GM12873 (cell line): ENCODE data around the gene MAP7.

Experiments used
- CTCF ChIP-seq: IDR thresholded peaks from 2 replicates; pipeline ENCODE4 v1.5.1; 2012; ENCODE audit warnings: low read depth, mild to moderate bottlenecking, moderate library complexity, low read length, control low read depth; ENCODE audit not compliant: insufficient read depth; ENCODE audit errors: missing control alignments

MAP7 gene

DNA sequence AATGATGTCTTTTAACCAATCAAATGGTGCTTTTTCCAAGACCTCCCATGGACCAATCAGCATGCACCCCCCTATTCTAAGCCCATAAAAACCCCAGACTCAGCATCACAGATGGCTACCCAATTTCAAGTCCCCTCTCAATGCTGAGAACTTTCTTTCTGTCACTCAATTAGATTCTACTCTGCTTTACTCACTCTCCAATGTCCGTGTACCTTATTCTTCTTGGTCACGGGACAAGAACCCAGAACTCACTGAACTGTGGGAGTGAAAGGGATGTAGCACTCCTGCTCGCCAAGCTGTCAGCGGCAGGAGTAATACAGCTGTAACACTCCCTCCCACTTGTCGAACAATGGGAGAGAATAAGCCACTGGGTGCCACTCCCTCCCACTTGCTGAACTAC is 20.8 kb upstream of the MAP7 start:
- no peak for TF ChIP-seq CTCF

- no peak for TF ChIP-seq CTCF
Measured at GRCh38 chr6:136568129-136568528, 17.9 kb upstream of the MAP7 start.

GRCh38 chr6:136567688-136568087 is 17.5 kb upstream of the MAP7 start:
- TF ChIP-seq CTCF = no peak

GRCh38 chr6:136566851-136567250 is 16.6 kb upstream of the MAP7 start:
- no peak for TF ChIP-seq CTCF

DNA sequence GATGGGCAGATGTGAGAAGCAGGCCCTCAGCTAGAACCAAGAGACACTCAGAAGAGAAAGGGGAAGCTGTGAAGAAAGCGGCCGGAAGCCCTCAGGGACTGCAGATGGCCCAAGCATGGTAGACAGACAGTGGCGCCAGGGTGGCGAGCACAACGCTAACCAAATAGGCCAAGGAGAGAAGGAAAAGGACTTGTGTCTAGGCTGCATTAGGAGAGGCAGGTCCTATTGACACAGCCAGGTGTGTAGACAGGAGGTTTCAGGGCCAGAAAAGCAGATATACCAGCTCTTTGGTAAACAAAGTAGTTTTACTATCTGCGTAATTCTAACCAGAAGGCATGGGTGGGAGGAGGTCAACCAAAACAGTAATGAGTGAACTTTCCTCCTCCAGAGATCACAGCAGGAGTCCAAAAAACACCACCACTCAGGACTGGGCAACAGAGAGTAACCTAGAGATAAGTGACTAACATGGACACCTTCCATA is 15.8 kb upstream of the MAP7 start:
- TF ChIP-seq CTCF = no peak

DNA sequence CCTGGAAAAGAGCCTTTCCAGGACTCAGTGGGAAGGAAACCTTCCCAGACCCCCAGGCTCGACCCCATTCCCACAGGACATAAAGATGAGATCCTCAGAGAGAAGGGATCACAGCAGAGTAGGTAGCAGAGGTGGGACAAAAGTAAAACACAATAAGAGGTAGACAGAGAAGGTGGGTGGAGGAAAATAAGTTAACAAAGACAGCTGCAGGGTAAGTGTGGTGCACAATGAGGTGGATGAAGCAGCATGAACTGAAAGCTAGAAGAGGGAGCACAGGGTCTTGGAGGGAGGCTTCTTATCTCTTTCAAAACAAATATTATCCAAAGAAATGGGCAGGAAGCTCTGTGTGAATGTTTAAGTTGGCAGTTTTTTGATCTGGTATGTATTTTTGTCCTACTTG is 14.0 kb upstream of the MAP7 start:
- no peak for TF ChIP-seq CTCF

- TF ChIP-seq CTCF = no peak
Measured at GRCh38 chr6:136563386-136564152, 13.3 kb upstream of the MAP7 start.
